H9 (cell line): ENCODE data around the gene ZNF135. TPM values are rescaled to one million over a fixed set of nuclear protein-coding genes. Genes with fewer than 3 reads are reported as not detected.

Experiments used
- DNase-seq: peaks from one replicate; pipeline ENCODE4 v3.0.0-alpha.2; 2017
- H2AFZ ChIP-seq: one replicate; pipeline ENCODE4 v1.6.1; 2013; ENCODE audit warnings: mild to moderate bottlenecking, low read length, control low read depth, moderate library complexity
- H2AK5ac ChIP-seq: 2 replicates; pipeline ENCODE4 v1.6.1; 2013; ENCODE audit warnings: low read length, control low read depth, mixed read lengths; ENCODE audit not compliant: insufficient read length
- H2BK120ac ChIP-seq: one replicate; pipeline ENCODE4 v1.6.1; 2013; ENCODE audit warnings: low read depth, mild to moderate bottlenecking, low read length, control low read depth, inconsistent platforms; ENCODE audit not compliant: poor library complexity, severe bottlenecking
- H2BK12ac ChIP-seq: 2 replicates; pipeline ENCODE4 v1.6.1; 2013; ENCODE audit warnings: low read length, control low read depth, mixed read lengths, low read depth; ENCODE audit not compliant: insufficient read length
- H2BK15ac ChIP-seq: 2 replicates; pipeline ENCODE4 v1.6.1; 2013; ENCODE audit warnings: low read depth, low read length, control low read depth
- H2BK20ac ChIP-seq: one replicate; pipeline ENCODE4 v1.6.1; 2013; ENCODE audit warnings: low read depth, mild to moderate bottlenecking, low read length, control low read depth, inconsistent platforms; ENCODE audit not compliant: poor library complexity, severe bottlenecking
- H2BK5ac ChIP-seq: 2 replicates; pipeline ENCODE4 v1.6.1; 2013; ENCODE audit warnings: low read length, control low read depth, mixed read lengths; ENCODE audit not compliant: insufficient read length
- H3K14ac ChIP-seq: 2 replicates; pipeline ENCODE4 v1.6.1; 2013; ENCODE audit warnings: low read length, control low read depth; ENCODE audit not compliant: insufficient read depth
- H3K18ac ChIP-seq: 2 replicates; pipeline ENCODE4 v1.6.1; 2013; ENCODE audit warnings: low read depth, mild to moderate bottlenecking, mixed read lengths, low read length, control low read depth; ENCODE audit not compliant: insufficient read length
- H3K23ac ChIP-seq: 2 replicates; pipeline ENCODE4 v1.6.1; 2013; ENCODE audit warnings: low read length, control low read depth, mixed read lengths, low read depth; ENCODE audit not compliant: insufficient read length
- H3K23me2 ChIP-seq: 2 replicates; pipeline ENCODE4 v1.6.1; 2013; ENCODE audit warnings: low read depth, mild to moderate bottlenecking, mixed read lengths, low read length, control low read depth; ENCODE audit not compliant: insufficient read length, poor library complexity, severe bottlenecking
- H3K27ac ChIP-seq: 2 replicates; pipeline ENCODE4 v1.5.1; 2013; ENCODE audit warnings: low read length, control low read depth, mixed read lengths, low read depth; ENCODE audit not compliant: insufficient read length
- H3K27me3 ChIP-seq: 2 replicates; pipeline ENCODE4 v1.6.1; 2013; ENCODE audit warnings: low read length, control low read depth, inconsistent platforms; ENCODE audit not compliant: insufficient read depth
- H3K4ac ChIP-seq: 2 replicates; pipeline ENCODE4 v1.6.1; 2013; ENCODE audit warnings: low read depth, mild to moderate bottlenecking, control low read depth, inconsistent platforms, low read length, moderate library complexity
- H3K4me1 ChIP-seq: 2 replicates; pipeline ENCODE4 v1.6.1; 2013; ENCODE audit warnings: low read length, control low read depth, inconsistent platforms; ENCODE audit not compliant: insufficient read depth
- H3K4me2 ChIP-seq: 2 replicates; pipeline ENCODE4 v1.6.1; 2013; ENCODE audit warnings: low read length, control low read depth, mixed read lengths; ENCODE audit not compliant: insufficient read length, insufficient read depth
- H3K56ac ChIP-seq: 2 replicates; pipeline ENCODE4 v1.6.1; 2013; ENCODE audit warnings: low read depth, mild to moderate bottlenecking, mixed read lengths, low read length, control low read depth; ENCODE audit not compliant: insufficient read length
- H3K79me1 ChIP-seq: 2 replicates; pipeline ENCODE4 v1.6.1; 2013; ENCODE audit warnings: low read depth, mild to moderate bottlenecking, moderate library complexity, low read length, control low read depth, inconsistent platforms; ENCODE audit not compliant: insufficient read depth, poor library complexity, severe bottlenecking
- H3K79me2 ChIP-seq: 2 replicates; pipeline ENCODE4 v1.6.1; 2013; ENCODE audit warnings: low read length, control low read depth, inconsistent platforms; ENCODE audit not compliant: insufficient read depth
- H3K9ac ChIP-seq: 2 replicates; pipeline ENCODE4 v1.6.1; 2013; ENCODE audit warnings: low read length, control low read depth, mixed read lengths; ENCODE audit not compliant: insufficient read length; ENCODE audit errors: extremely low read depth
- H3K9me3 ChIP-seq: one replicate; pipeline ENCODE4 v1.6.1; 2013; ENCODE audit warnings: low read depth, low read length, inconsistent platforms; ENCODE audit not compliant: control insufficient read depth
- H3T11ph ChIP-seq: one replicate; pipeline ENCODE4 v1.6.1; 2013; ENCODE audit warnings: mild to moderate bottlenecking, low read length, control low read depth, inconsistent platforms
- H4K20me1 ChIP-seq: one replicate; pipeline ENCODE4 v1.6.1; 2013; ENCODE audit not compliant: control insufficient read depth, insufficient read length, insufficient read depth
- H4K5ac ChIP-seq: 2 replicates; pipeline ENCODE4 v1.6.1; 2013; ENCODE audit warnings: low read depth, mild to moderate bottlenecking, mixed read lengths, low read length, control low read depth; ENCODE audit not compliant: insufficient read length
- H4K8ac ChIP-seq: replicated peaks from 2 replicates; pipeline ENCODE4 v1.6.1; 2013; ENCODE audit warnings: low read length, control low read depth, mixed read lengths, low read depth; ENCODE audit not compliant: insufficient read length
- H4K91ac ChIP-seq: 2 replicates; pipeline ENCODE4 v1.6.1; 2013; ENCODE audit warnings: low read depth, mild to moderate bottlenecking, moderate library complexity, mixed read lengths, low read length, control low read depth; ENCODE audit not compliant: insufficient read length
- H3K27ac Mint-ChIP-seq, 3 experiments: 2 replicates in 2 of 3; 3 replicates in 1 of 3; pipeline ENCODE4 v1.8.0; 2020 to 2021; ENCODE audit warnings: mixed read lengths in 3 of 3, mild to moderate bottlenecking in 1 of 3, moderate library complexity in 1 of 3
- H3K27me3 Mint-ChIP-seq: 2 replicates; pipeline ENCODE4 v1.8.0; 2021; ENCODE audit warnings: low read depth, mild to moderate bottlenecking, moderate library complexity, mixed read lengths
- H3K36me3 Mint-ChIP-seq, 3 experiments: 2 replicates in 2 of 3; 3 replicates in 1 of 3; pipeline ENCODE4 v1.8.0; 2020 to 2021; ENCODE audit warnings: low read depth in 3 of 3, mixed read lengths in 3 of 3; ENCODE audit not compliant: insufficient read depth in 1 of 3
- H3K4me1 Mint-ChIP-seq, 2 experiments: 2 replicates each; pipeline ENCODE4 v1.8.0; 2020; ENCODE audit warnings: mixed read lengths in 2 of 2
- H3K4me3 Mint-ChIP-seq, 2 experiments: 2 replicates in 1 of 2; 3 replicates in 1 of 2; pipeline ENCODE4 v1.8.0; 2020 to 2021; ENCODE audit warnings: mild to moderate bottlenecking in 2 of 2, mixed read lengths in 2 of 2, moderate library complexity in 1 of 2
- H3K9me3 Mint-ChIP-seq, 2 experiments: 2 replicates in 1 of 2; 3 replicates in 1 of 2; pipeline ENCODE4 v1.8.0; 2020; ENCODE audit warnings: mild to moderate bottlenecking in 2 of 2, mixed read lengths in 2 of 2, moderate library complexity in 1 of 2
- WGBS: extraction: QIAGEN DNeasy Blood & Tissue Kit; methylation state at CpG from one replicate; pipeline ENCODE4 v1.1.7; 2013; ENCODE audit warnings: missing lambda C conversion rate, low lambda C conversion rate, mixed read lengths; ENCODE audit not compliant: insufficient read length; ENCODE audit errors: extremely low coverage; 5-methylcytosine and 5-hydroxymethylcytosine counted together
- total RNA-seq: library from RNA; stranded (reverse); gene quantifications from 2 replicates; pipeline ENCODE4 v1.2.1, GENCODE V29; 2021
- TF ChIP-seq, protein P1 (sequence below): fragments of 200-600 bp; sonication (generic); conservative IDR thresholded peaks from 3 replicates; pipeline ENCODE4 v1.8.0; 2021; ENCODE audit warnings: antibody characterized with exemption, mild to moderate bottlenecking

ZNF135 gene
- total RNA-seq, 1 experiment from 2014 or later, result 4.7 TPM

DNA sequence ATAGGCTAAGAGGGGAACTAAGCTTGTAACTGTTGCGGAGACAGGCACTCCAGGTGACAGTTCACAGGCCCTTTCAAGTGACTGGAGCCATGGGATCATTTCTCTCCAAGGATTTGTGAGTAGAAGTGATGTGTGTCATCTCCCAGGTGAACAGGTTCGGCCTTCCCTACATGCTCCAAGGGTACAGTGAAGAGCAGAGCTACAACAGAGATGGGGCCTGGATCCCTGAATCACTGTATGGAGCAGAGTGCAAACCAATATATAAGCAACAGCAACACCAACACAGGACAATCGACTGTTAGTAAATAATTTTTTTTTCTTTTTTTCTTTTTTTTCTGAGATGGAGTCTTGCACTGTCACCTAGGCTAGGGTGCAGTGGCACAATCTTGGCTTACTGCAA, 23.9 kb downstream of the ZNF135 start:
- TF ChIP-seq, protein P1, sequence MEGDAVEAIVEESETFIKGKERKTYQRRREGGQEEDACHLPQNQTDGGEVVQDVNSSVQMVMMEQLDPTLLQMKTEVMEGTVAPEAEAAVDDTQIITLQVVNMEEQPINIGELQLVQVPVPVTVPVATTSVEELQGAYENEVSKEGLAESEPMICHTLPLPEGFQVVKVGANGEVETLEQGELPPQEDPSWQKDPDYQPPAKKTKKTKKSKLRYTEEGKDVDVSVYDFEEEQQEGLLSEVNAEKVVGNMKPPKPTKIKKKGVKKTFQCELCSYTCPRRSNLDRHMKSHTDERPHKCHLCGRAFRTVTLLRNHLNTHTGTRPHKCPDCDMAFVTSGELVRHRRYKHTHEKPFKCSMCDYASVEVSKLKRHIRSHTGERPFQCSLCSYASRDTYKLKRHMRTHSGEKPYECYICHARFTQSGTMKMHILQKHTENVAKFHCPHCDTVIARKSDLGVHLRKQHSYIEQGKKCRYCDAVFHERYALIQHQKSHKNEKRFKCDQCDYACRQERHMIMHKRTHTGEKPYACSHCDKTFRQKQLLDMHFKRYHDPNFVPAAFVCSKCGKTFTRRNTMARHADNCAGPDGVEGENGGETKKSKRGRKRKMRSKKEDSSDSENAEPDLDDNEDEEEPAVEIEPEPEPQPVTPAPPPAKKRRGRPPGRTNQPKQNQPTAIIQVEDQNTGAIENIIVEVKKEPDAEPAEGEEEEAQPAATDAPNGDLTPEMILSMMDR, result no peak
- Histone ChIP-seq H4K91ac (no peak overlapping the region), H4K5ac (no peak overlapping the region), H2BK15ac (no peak overlapping the region), H3K4me2 (no peak overlapping the region), H2BK120ac (no peak overlapping the region), H3K18ac (no peak overlapping the region), H2AK5ac (no peak overlapping the region), H3K27ac (no peak overlapping the region), H3K23ac (no peak overlapping the region), H2BK5ac (no peak overlapping the region), H3K4me1 (no peaks in the 10 kb centered on the region), H3K56ac (no peak overlapping the region), H4K20me1 (no peaks in the 10 kb centered on the region), H2AFZ (no peak overlapping the region), H3K27me3 (no peaks in the 10 kb centered on the region), H3K79me1 (no peaks in the 10 kb centered on the region), H3K79me2 (no peaks in the 10 kb centered on the region), H3K23me2 (peaks cover 3% of the 10 kb centered on the region), H2BK20ac (no peak overlapping the region), H3K14ac (no peak overlapping the region), H2BK12ac (no peak overlapping the region), H4K8ac (no peak overlapping the region), H3K9ac (no peak overlapping the region), H3K4ac (no peak overlapping the region), H3K9me3 (no peaks in the 10 kb centered on the region), H3T11ph (no peak overlapping the region)
- peaks cover 45 to 47% of the 10 kb centered on the region in 2 experiments for H3K9me3 Mint-ChIP-seq
- H3K27me3 Mint-ChIP-seq, result peaks cover 9% of the 10 kb centered on the region
- no peak for DNase-seq
- peaks cover 28 to 34% (median 30%) of the 10 kb centered on the region in 3 experiments for H3K36me3 Mint-ChIP-seq
- no CpG with 5 or more reads among the region's 3 CpGs for WGBS
- H3K27ac Mint-ChIP-seq, result no peak overlapping the region; a peak in 1 of 7 replicates
- H3K4me1 Mint-ChIP-seq, result no peaks in the 10 kb centered on the region
- no peak overlapping the region for H3K4me3 Mint-ChIP-seq
